GM11168 (cell line): ENCODE measurements around the gene ARHGEF28.

ENCODE experiments used
- in situ Hi-C: fragments of 300-500 bp; cut with MboI; formaldehyde crosslinking; loops from one replicate; pipeline ENCODE4 v1.12.0; 2022; ENCODE audit warnings: low sequenced_read_pairs; ENCODE audit not compliant: unreplicated experiment

The ARHGEF28 gene

DNA sequence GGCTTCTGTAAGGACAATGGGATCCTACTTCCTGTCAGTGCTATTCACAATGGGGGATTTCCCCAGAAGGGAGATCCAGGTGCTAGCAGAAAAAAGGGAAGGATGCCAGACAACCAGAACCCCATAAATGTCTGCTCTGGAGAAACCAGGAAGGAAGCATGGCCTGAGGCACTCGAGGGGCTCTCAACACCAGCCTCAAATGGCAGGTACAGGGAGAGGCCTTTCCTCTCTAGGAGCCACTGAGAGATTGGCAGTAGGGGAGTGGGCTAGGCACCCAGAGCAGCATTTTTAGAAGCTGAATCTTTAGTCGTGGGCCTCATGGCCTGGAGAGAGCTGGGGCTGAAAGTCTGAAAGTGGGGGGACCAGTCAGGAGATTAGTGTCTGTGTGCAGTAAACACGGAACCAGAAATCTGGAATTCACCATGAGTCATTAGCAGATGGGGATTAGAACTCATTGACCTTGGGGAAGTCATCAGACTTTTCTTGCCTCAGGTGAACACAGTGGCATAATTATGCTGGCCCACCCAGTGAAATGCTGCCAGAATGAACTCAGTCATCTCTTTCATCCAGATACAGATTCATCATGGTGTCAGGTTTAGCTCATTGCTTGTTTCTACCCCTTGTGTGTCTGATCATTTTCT, 28.3 kb downstream of the ARHGEF28 start:
- in situ Hi-C loops: no loop called here

DNA sequence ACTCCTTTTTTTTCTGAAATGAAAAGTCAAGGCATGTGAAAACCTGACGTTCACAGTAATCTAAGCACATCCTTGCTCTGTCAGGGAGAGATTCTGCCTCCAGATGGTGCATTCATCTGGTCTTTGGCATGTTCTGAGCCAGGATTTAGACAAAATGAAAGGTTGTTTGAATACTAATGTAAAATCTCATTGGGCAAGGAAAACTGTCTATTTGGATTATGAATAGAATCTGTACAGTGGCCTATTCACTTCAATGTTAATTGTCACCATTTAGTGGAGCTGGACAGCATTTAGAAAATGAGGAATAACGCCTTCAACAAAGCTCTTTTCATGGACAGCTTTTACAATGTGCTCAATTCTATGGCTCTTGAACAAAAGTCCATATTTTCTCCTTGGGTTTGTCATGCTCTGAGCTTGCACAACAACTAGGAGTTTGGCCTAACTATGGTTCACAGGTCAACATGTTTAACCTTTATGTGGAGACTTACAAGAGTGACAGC, 28.9 kb downstream of the ARHGEF28 start:
- in situ Hi-C loops: no loop called here

DNA sequence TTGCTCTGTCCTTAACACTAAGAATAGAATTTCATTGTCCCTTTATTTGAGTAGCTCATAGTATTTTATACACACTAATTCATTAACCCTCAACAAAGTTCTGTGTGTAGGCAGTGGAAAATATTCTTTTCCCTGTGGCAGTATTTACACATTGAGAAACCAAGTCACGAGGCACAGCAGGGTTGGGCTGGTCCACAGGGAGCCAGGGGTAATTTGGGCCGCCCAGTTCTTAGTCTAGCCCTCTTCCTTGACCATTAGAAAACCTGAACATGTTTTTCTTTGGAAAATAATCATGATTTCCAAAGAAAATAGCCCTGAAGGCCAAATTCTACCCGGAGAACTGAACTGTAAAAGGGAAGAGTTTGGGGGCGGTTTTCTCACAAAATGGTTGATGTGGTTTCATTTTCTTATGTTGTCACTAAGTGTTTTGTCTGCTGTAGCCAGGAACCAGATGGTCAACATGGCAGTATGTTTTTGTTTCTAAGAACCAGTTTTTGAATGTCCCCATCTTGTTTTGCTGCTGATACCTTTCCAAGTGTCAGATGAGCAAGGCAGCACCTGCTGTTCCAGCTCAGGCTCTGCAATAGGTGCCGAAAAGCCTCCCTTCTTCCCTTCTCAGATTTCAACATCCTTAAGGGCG, 29.6 kb downstream of the ARHGEF28 start:
- in situ Hi-C loops: no loop called here

DNA sequence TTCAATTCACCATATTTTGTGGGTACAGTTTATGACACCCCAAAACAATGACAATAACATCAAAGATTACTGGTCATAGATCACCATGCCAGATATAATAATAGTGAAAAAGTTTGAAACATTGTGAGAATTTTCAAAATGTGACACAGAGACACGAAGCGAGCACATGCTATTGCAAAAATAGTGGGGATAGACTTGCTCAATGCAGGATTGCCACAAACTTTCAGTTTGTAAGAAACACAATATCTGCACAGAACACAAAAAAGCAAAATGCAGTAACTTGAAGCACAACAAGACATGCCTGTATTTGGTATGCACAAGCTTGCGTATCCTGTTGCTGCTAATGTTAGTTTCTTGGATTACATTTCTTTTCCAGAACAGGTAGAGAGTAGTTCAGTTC, 35.8 kb downstream of the ARHGEF28 start:
- in situ Hi-C loops: no loop called here

DNA sequence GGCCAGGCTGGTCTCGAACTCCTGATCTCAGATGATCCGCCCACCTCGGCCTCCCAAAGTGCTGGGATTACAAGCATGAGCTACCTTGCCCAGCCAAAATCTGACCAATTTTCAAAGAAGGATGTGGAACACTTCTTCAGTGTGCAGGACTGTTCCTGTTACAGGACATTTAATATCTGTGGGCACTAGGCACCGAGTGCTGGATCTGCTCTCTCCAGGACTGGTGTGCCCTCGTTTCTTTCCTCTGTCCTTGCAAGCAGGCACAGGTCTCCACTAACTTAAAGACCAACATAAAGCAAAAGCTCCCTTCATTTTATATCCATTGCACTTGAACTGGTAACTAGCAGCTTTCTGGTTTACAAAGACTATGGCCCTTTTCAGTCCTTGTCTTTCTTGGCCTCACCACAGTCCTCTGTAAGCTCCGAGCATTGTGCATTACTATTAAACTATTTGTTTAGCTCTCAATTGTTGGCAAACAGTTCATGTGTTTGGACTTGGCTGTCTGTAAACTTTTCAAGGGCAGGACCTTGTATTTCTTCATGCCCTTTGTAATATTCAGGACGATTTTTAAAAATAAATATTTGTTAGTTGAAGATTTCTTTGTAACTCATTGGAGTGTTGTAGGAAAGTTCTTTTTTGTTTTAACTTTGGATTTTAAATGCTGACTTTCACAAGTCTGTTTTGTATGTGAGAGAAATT, 37.3 kb downstream of the ARHGEF28 start:
- in situ Hi-C loops: no loop called here

DNA sequence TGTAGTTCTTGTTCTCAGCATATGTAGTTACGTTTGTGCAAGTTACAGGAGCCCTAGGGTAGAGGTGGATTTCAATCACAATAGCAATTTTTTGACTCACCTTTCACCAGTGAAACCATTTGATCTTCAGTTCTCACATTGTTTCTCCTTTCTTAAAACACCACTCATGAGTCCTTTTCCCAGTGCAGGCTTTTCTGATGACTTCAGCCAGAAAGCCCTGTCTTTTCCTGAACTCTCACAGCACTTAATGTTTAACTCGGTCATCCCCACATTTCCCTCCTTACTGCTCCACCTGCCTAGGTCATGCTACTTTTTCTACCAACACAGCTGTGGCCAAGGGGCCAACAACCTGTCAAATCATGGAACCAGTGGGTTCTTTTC, 37.9 kb downstream of the ARHGEF28 start:
- in situ Hi-C loops: no loop called here

DNA sequence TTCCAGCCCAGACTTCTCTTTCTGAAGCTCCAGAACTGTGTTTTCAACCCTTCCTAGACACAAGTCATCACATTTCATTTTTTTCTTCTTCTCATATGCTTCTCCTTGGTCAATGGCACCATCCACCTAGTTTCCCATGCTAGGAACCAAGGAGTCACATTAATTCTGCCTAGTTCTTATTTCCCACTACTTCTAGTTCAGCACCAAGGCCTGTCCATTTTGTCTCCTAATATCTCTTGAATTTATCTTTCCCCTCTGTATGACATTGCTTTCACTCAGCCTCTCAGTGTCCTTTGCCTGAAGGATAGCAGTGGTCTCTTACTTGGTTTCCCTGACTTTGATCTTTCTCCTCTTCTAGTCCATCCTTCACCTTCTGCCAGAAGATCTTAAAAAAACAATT, 38.8 kb downstream of the ARHGEF28 start:
- in situ Hi-C loops: no loop called here

DNA sequence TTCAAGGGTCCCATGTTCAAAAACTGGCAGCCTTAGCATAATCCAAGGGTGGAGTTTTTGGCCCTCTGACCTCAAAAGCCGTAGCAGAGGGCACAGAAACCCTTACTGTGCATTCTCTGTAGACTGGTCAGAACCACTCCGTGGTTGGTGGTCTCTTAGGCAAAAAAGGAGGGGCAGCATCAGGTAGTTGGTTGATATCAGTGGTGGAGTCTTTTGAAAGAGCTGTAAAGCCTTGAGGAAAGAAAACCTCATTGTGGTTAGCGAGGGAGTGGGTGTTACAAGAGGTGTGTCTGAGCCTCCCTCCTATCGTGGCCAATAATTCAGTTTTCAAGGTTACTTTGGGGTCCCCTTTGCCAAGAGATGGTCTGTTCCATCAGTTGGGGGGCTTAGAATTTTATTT, 40.9 kb downstream of the ARHGEF28 start:
- in situ Hi-C loops: no loop called here

DNA sequence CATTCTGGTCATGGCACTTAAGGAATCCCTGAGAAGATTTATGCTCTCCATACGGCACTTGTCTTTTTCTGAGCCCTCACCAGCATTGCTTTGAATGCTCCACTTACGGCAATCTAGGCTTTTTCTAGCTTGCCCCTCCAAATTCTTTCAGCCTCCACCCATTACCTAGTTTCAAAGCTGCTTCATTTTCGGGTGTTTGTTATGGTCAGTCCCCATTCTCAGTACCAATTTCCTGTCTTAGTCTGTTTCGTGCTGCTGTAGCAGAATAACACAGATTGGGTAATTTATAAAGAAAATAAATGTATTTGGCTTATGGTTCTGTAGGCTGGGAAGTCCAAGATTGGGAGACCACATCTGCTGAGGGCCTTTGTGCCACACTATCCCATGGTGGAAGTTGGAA, 42.0 kb downstream of the ARHGEF28 start:
- in situ Hi-C loops: no loop called here

DNA sequence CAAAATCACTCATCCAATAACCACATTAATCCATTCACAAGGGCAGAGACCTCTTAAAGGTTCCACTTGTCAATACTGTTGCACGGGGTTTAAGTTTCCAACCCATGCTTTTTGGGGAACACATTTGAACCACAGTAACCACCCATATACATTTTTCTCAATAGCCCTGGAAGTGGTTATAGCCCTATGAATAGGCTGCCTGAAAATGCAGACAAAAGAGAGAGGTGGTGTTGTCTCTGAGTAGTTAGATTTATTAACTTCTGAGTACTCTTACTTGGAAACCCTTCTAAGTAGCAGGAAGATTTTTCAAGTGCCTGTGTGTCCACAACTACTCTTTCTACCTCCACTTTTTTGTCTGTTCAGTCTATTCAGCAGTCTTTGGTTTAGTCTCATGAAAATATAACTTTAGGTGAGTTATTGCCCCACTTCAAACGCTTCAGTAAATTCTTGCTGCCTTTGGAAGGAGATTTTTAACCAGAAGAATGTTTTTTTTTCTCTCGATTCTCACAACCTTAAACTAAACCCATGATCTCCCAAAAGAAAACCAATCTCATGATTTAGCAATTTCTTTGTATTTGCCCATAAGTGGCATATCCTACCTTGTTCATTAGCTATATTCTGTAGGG, 42.6 kb downstream of the ARHGEF28 start:
- in situ Hi-C loops: no loop called here

DNA sequence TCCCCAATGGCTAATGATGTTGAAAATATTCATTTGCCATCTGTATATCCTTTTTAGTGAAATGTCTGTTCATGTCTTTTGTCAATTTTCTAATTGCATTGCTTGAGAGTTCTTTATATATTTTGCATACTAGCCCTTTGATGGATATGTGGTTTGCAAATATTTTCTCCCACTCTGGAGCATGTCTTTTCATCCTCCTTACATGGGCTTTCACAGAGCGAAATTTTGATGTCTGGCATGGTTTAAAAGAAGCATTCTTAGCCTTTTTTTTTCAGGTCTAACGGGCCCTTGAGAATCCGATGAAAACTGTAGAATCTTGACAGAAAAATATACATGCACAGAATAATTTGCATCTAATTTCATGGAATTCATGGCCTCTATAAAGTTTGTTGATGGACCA, 44.7 kb downstream of the ARHGEF28 start:
- in situ Hi-C loops: no loop called here

DNA sequence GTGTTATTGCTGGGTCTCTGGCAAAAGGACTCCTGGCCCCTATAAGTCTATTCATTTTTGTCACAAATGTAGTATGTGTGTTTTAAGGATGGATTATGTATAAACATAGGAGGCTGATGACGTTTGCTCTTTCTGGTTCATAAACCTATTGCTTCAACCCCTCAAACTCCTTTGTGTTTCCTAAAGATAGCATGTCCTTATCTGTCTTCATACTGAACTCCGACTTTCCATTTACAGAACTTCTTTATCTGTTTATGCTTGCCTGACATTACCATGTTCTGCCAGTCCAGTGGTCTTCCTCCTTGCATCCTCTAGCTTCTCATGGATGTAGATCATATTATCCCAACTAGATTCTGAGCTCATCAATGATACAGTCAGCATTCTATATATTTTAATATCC, 46.1 kb downstream of the ARHGEF28 start:
- in situ Hi-C loops: no loop called here

DNA sequence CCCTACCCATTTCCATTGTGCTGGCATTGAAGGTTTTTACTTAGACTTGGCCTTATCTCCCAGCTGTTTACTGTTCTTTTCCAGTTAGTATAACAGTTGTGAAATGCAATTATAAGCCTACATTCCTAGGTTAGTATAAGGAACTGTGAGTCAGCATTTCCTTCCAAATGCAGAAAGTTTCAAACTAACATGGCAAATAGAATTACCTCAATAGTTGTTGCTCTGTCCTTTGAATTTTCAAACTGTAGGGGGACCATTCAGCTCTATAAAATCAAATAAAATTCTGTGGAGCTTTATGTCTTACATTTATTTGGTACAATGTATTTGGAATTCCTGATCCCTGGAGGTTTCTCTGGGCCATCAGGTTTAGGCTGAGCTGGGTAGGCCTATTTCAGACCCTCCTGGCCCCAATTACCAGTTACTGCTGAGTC, 47.2 kb downstream of the ARHGEF28 start:
- in situ Hi-C loops: no loop called here

DNA sequence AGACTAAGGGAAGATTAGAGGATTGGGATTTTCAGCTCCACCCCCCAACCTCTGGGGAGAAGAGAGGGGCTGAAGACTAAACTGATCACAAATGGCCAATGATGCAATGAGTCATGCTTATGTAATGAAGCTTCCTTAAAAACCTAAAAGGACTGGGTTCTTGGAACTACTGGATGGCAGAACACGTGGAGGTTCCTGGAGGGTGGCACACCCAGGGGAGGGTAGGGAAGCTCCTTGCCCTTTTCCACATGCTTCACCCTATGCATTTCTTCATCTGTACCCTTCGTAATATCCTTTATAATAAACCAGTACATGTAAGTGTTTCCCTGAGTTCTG, 48.6 kb downstream of the ARHGEF28 start:
- in situ Hi-C loops: no loop called here

DNA sequence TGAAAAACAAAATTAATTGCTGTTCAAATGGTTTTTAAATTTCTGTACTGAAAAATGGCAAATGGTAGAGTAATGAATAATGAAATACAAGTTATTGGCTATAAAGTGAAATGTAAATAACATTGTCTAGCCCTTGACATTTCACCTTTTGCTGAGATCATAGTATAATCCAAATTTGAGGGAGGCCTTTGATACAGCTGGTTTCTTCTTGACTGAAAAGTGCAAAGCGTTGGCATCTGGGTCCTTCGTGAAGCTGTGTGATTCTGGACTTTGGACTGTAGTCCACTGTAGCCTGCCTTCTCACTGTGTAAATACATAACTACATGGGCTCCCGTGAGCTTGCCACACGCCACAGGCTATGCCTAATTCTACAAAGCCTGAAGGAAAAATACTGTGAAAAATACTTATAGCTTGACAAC, 52.3 kb downstream of the ARHGEF28 start:
- in situ Hi-C loops: no loop called here

DNA sequence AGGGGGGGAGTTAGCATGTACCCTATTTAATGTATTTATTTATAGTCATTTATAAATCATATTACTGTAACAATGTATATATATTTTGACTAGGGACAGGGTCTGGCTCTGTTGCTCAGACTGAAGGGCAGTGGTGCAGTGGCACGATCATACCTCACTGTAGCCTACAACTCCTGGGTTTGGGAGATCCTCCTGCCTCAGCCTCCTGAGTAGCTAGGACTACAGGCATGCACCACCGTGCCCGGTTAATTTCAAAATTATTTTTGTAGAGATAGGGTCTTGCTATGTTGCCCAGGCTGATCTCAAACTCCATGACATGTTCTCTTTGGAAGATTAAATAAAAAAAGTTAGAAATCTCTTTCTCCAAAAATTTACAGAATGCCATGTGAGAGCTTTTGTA, 52.8 kb downstream of the ARHGEF28 start:
- in situ Hi-C loops: no loop called here

DNA sequence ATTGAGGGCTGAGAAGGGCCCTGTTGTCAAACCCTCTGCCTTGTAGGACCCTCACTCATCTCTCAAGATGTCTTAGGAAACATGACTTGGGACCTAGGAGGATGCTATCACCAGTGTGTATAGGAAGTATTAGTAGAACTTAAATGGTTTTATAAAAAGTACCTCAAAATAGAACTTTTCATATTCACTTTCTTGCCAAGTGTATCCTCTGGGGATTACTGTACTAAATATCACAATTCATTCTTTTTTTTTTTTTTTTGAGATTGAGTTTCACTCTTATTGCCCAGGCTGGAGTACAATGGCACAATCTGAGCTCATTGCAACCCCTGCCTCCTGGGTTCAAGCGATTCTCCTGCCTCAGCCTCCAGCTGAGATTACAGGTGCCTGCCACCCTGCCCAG, 56.2 kb downstream of the ARHGEF28 start:
- in situ Hi-C loops: no loop called here

DNA sequence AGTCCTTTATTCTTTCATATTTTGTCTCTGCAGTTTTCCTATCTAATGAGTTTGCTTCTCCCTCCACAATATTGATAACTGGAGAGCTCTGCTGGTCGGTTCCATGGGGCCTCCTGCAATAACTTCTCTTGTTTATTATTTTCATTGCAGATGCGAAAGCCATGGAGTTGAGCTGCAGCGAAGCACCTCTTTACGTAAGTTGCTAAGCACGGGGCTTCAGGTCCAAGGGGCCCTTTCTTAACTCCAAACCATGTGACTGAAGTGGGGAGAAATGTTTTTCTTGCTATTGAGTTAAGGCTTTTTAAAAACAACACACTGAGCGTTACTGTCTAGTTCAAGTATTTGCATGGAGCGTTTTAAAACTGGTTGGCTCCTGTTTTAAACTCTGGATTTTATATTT, 58.7 kb downstream of the ARHGEF28 start:
- in situ Hi-C loops: no loop called here

DNA sequence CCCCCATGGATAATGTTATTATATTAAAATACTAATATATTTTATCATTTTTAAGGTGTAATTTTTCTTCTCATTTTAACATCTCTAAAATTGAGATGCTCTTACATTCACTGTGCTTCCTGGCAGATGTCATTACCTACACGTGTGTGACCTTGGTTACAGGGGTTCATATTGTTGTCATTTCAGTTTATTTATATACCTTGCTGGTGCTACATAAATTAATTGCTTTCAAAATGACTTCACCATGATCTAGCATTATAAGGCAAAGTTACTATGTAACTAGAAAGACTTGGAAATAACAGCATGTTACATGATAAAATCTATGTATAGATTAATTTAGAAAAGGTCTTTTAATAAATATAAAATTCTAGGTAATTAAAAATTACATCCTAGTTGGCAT, 60.9 kb downstream of the ARHGEF28 start:
- in situ Hi-C loops: no loop called here

DNA sequence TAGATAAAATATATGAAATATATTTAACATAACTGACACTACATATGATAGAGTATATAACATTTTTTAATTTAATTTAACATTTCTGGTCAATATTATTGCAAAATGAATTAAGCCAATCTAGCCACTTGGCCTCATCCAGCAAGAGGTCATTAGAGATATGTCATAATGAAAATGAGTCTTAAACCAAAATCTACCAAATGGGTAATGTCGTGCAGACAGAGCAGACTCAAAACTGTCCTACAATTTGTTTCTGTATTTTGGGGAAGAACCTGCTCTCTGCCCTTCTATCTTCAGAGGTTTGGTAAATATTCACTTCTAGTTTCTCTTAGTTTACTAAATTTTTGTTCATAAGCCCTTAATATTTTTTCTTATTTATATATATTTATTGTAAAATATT, 61.4 kb downstream of the ARHGEF28 start:
- in situ Hi-C loops: no loop called here

DNA sequence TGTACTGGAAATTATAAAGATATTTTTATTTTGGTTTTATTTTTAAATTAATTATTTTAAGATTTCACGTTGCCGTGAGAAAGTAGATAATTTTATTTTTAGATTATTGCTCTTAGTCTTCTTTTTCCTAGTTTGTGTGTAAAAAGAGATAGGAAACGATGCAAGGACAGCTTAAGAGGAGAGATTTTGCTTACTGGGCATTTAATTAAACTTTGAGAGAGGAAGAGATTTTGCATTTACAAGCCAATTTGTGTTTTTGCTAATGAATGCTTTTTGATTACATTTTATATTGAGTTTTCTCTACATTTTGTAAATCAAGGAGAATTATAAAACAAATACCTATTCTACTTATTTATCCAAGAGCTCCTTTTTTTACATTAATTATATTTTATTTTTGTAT, 64.0 kb downstream of the ARHGEF28 start:
- in situ Hi-C loops: loop anchor here (5.0 kb wide), 1 partner anchor 98 kb away; no protein-coding TSS in a partner anchor
